Measurements from ENCODE around the gene FHIP1B.

- TF ChIP-seq EZH2 (IDR thresholded peaks at IDR 0.05; ENCODE audit: borderline replicate concordance, insufficient read depth, low read length, poor library complexity, severe bottlenecking) (no peak), SMC3 (conservative IDR thresholded peaks at IDR 0.05; ENCODE audit: poor library complexity) (no peak), CTCF (IDR thresholded peaks at IDR 0.05; ENCODE audit: poor library complexity, severe bottlenecking) (no peak)
Measured at GRCh38 chr11:6196396-6196795, 38.0 kb downstream of the FHIP1B start.

Measured in neural cell (in vitro differentiated cells).